ENCODE results near the gene THUMPD1.

DNA sequence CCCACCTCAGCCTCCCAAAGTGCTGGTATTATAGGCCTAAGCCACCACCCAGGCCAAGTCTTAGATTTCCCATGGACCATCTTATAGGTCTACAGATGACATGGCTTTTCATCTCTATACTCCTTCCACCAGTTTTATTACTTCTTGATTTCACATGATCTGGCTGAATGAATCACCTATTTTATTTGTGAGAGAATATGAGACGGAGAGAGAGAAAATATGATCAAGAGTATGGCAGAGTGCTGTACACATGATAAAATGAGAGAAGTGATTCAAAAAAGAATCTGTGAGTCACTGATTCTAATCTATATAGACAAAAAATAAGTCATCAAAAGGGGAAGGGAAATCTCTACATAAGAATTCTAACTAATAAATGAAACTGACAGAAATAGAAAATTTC lies 57.8 kb downstream of the THUMPD1 start:
- TF ChIP-seq, protein P1, sequence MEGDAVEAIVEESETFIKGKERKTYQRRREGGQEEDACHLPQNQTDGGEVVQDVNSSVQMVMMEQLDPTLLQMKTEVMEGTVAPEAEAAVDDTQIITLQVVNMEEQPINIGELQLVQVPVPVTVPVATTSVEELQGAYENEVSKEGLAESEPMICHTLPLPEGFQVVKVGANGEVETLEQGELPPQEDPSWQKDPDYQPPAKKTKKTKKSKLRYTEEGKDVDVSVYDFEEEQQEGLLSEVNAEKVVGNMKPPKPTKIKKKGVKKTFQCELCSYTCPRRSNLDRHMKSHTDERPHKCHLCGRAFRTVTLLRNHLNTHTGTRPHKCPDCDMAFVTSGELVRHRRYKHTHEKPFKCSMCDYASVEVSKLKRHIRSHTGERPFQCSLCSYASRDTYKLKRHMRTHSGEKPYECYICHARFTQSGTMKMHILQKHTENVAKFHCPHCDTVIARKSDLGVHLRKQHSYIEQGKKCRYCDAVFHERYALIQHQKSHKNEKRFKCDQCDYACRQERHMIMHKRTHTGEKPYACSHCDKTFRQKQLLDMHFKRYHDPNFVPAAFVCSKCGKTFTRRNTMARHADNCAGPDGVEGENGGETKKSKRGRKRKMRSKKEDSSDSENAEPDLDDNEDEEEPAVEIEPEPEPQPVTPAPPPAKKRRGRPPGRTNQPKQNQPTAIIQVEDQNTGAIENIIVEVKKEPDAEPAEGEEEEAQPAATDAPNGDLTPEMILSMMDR (IDR thresholded peaks at IDR 0.05) = no peak
- no peak for TF ChIP-seq POLR2A (IDR thresholded peaks at IDR 0.05)
